ENCODE data around the gene WDR83.

- TF ChIP-seq, protein P1, sequence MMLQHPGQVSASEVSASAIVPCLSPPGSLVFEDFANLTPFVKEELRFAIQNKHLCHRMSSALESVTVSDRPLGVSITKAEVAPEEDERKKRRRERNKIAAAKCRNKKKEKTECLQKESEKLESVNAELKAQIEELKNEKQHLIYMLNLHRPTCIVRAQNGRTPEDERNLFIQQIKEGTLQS (IDR thresholded peaks at IDR 0.05; ENCODE audit: insufficient read depth, low read depth, low read length): no peak
- TF ChIP-seq POLR2AphosphoS5 (IDR thresholded peaks at IDR 0.05; ENCODE audit: low read depth, low read length): no peak
- no peak for TF ChIP-seq JUND (IDR thresholded peaks at IDR 0.05; ENCODE audit: low read length)
- TF ChIP-seq, protein P2, sequence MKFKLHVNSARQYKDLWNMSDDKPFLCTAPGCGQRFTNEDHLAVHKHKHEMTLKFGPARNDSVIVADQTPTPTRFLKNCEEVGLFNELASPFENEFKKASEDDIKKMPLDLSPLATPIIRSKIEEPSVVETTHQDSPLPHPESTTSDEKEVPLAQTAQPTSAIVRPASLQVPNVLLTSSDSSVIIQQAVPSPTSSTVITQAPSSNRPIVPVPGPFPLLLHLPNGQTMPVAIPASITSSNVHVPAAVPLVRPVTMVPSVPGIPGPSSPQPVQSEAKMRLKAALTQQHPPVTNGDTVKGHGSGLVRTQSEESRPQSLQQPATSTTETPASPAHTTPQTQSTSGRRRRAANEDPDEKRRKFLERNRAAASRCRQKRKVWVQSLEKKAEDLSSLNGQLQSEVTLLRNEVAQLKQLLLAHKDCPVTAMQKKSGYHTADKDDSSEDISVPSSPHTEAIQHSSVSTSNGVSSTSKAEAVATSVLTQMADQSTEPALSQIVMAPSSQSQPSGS (IDR thresholded peaks at IDR 0.05; ENCODE audit: low read length): no peak
- peak; percentile 53 for TF ChIP-seq TAF1 (IDR thresholded peaks at IDR 0.05; ENCODE audit: low read depth, low read length)
- TF ChIP-seq CHD1 (IDR thresholded peaks at IDR 0.05; ENCODE audit: low read depth, low read length): no peak
Measured at GRCh38 chr19:12639901-12640613, 26.6 kb upstream of the WDR83 start.

Data from H1 (cell line).